ENCODE data around the gene MRPS31. TPM values are rescaled to one million over a fixed set of nuclear protein-coding genes. Genes with fewer than 3 reads are reported as not detected.

MRPS31 gene
- total and polyA plus RNA-seq, 10 of the 15 experiments (the other 5 are each of a cell fraction or from before 2014, with no cell fraction given) = 20.3 to 60.9 (median 43.1) TPM

- Histone ChIP-seq H3K27me3 (replicated peaks in 1 of 2; ENCODE audit: control insufficient read depth in 2 of 2, insufficient read depth in 2 of 2, low read length in 1 of 2) (no peaks in the 10 kb centered on the region), H3K27ac (ENCODE audit: control insufficient read depth, insufficient read depth) (no peak overlapping the region), H3K9me3 (replicated peaks; ENCODE audit: control insufficient read depth, insufficient read depth, low read length) (no peaks in the 10 kb centered on the region), H3K4me1 (ENCODE audit: control insufficient read depth, insufficient read depth, low read length) (peaks cover 5% of the 10 kb centered on the region), H4K20me1 (ENCODE audit: control insufficient read depth, insufficient read depth) (no peaks in the 10 kb centered on the region), H3K36me3 (ENCODE audit: control insufficient read depth in 2 of 2, insufficient read depth in 2 of 2, low read length in 1 of 2) (no peaks in the 10 kb centered on the region), H2AFZ (ENCODE audit: control insufficient read depth, low read depth, low read length) (no peak overlapping the region), H3K79me2 (ENCODE audit: control insufficient read depth, insufficient read depth, low read length) (peaks cover 2% of the 10 kb centered on the region), H3K4me2 (ENCODE audit: control insufficient read depth, insufficient read depth) (no peak overlapping the region), H3K9ac (ENCODE audit: control insufficient read depth, insufficient read depth, low read length) (no peak overlapping the region), H3K4me3 (no peak overlapping the region)
- in situ Hi-C loops (cut with MboI) (no loop called here), intact Hi-C loops (cut with micrococcal nuclease; ENCODE audit: unreplicated experiment) (loop anchor here (5.0 kb wide), 1 partner anchor 136 kb away; no protein-coding TSS in a partner anchor)
- TF ChIP-seq SMAD5 (IDR thresholded peaks at IDR 0.05; ENCODE audit: low read depth) (no peak), GATAD2B (conservative IDR thresholded peaks at IDR 0.05; ENCODE audit: low read depth) (no peak), ZBTB4 (CRISPR knock-in tag; IDR thresholded peaks at IDR 0.05) (no peak), SMARCA5 (IDR thresholded peaks at IDR 0.05) (no peak), BACH1 (IDR thresholded peaks at IDR 0.05; ENCODE audit: borderline replicate concordance) (no peak), RAD21 (IDR thresholded peaks at IDR 0.05; ENCODE audit: insufficient read depth, low read depth, low read length) (no peak), ZNF384 (IDR thresholded peaks at IDR 0.05; ENCODE audit: borderline replicate concordance, low read depth, low read length) (no peak), TAF1 (IDR thresholded peaks at IDR 0.05; ENCODE audit: borderline replicate concordance, low read depth, low read length) (no peak), SP1 (IDR thresholded peaks at IDR 0.05; ENCODE audit: low read depth, low read length) (no peak), FOXK2 (IDR thresholded peaks at IDR 0.05) (no peak), SMAD1 (IDR thresholded peaks at IDR 0.05; ENCODE audit: low read depth, partially characterized antibody) (no peak), KDM1A (IDR thresholded peaks at IDR 0.05; ENCODE audit: borderline replicate concordance) (no peak), SIX5 (IDR thresholded peaks at IDR 0.05; ENCODE audit: low read depth, low read length, severe bottlenecking) (no peak), BCLAF1 (IDR thresholded peaks at IDR 0.05) (no peak), REST (IDR thresholded peaks at IDR 0.05; ENCODE audit: low read depth, low read length) (no peak), ZNF274 (IDR thresholded peaks at IDR 0.05; ENCODE audit: insufficient read depth, insufficient read length) (no peak)
- ChIA-PET POLR2A (interaction anchor here (0.6 kb wide), 1 partner anchor 10 kb away, joined by 3 read pairs; no protein-coding TSS in a partner anchor), CTCF (interaction anchor here (1.1 to 5.0 kb wide), 3 partner anchors 9 to 844 kb away, joined by 3 to 36 read pairs (median 4); no protein-coding TSS in a partner anchor), RAD21 (ENCODE audit: unreplicated experiment) (interaction anchor here (0.9 kb wide), 1 partner anchor 28 kb away, joined by 3 read pairs; no protein-coding TSS in a partner anchor), SMC1A (ENCODE audit: uncharacterized antibody, unreplicated experiment) (interaction anchor here (1.3 kb wide), 1 partner anchor 9 kb away, joined by 4 read pairs; no protein-coding TSS in a partner anchor)
- DNase-seq (ENCODE audit: low read depth, low spot score) = no peak
- ATAC-seq = no peak
- FAIRE-seq = no peak
- 83% methylated on average over 3 of the region's 4 CpGs for WGBS (ENCODE audit: insufficient coverage, insufficient replicate concordance, low lambda C conversion rate, missing lambda C conversion rate)
- BruUV-seq (replicated peaks) = no TSS peak
Observed at GRCh38 chr13:40786568-40786996, 15.6 kb upstream of the MRPS31 start.
